Stimulated activated CD4-positive, alpha-beta T cell treated with anti-CD3 and anti-CD28 coated beads, TNF-alpha, amount 100 ng/mL, for 48 hours (primary cell): Measurements from ENCODE around the gene NAPG.
"Not testable (repeated sequence)": the region's sequence is repeated elsewhere in the genome, so short reads cannot be mapped to it uniquely, and the experiment has no call there.

Experiments
- DNase-seq, 3 donors: peaks; one replicate each; pipeline ENCODE4 v3.0.0-alpha.2; 2020; ENCODE audit warnings: low read depth in 3 of 3

The NAPG gene

DNA sequence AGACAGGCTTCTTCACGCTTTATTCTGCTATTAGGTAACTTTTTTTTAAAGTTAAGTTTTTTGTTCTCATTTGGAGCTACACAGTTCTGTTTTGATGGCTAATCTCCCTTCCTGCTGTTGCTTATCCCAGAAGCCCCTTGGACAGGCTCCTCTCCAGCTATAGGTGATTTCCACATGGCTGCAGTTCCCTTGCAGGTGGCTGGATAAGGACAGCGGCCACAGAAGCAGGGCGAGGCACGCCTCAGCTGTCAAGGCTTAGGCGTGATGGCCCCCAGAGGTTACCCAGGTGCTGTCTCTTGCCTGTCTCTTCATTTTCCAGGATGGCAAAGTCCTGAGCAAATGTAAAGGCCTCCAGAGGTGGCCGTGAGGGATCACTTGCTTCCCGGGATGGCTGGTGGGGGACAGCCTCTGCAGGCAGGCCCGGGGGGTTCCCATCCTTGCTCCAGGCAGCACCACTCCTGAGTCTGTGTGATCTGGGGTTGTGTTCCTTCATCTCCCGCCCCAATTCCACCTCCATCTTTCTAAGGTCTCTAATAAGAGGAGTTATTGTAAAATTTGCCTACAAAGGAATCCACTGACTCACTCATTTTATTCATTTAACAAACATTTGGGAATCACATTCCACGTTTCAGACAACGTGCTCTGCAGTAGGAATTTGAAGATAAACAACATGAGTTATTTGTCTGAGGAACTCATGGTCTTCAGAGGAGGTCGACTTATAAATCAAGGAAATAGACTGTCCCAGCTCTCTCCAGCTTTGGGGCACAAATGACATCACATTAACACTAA is 53.4 kb downstream of the NAPG start:
- no peak for DNase-seq

DNA sequence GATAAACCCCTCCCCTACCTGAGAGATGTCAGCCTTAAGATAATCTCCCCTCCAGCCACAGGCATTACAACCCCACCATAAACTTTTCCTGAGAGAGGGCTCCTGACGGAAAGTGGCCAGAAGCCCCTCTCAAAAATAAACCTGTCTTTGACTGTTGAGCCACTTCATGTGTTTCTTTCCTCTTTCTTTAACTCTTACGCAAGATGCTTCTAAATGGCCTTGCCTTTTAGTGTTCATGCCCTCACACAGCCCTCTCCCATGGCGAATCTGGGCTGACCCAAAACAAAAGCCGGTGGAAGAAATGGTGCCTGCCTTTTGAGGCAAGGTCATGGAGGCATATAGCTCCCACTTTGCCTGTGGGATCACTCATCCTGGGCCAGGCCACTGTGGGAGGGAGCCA is 54.4 kb downstream of the NAPG start:
- DNase-seq, result no peak

DNA sequence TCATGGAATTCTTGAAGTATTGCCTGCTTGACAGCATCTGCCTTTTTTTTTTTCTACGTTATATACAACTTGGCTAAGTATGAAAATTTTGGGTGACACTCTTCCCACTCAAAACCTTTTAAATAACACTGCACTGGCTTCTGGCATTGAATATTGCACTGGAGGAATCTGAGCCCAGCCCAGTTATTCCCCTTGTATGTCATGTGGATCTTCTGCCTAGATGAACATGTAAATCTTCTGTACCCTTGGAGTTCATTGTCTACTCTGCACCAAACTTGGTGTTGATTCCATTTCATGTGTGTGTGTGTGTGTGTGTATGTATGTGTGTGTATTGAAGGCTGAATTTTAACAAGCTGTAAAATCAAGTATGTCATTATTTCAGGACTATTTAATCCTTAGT is 59.4 kb downstream of the NAPG start:
- no peak for DNase-seq

DNA sequence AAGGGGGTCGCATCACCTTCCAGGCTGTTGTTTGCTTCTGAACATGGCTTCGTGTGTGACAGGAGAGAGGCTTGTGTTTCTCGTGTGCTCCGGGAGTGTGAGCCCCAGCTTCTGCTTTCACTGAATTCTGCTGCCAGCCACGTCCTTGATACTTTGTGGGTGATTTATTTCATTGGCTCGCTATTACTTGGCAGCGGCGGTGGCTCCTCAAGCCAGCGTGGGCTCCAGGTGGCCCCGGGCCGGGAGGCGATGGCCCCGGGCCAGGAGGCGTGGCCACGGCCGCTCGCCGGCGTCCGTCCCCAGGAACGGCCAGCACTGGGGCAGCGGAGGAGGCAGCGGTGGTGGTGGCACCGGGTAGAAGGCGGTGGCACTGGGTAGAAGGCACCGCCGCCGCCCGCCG is 63.1 kb downstream of the NAPG start:
- DNase-seq, result no peak

DNA sequence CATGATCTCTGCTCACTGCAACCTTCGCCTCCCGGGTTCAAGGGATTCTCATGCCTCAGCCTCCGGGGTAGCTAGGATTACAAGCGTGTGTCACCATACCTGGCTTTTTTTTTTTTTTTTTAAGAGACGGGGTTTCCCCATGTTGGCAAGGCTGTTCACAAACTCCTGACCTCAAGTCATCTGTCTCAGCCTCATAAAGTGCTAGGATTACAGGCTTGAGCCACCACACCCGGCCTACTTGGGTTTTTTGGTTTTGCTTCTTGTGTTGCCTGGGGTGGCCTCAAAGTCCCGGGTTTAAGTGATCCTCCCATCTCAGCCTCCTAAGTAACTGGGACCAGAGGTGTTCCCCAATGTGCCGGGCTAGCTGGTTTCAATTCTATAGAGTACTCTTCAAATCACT is 64.6 kb downstream of the NAPG start:
- DNase-seq, result no peak

DNA sequence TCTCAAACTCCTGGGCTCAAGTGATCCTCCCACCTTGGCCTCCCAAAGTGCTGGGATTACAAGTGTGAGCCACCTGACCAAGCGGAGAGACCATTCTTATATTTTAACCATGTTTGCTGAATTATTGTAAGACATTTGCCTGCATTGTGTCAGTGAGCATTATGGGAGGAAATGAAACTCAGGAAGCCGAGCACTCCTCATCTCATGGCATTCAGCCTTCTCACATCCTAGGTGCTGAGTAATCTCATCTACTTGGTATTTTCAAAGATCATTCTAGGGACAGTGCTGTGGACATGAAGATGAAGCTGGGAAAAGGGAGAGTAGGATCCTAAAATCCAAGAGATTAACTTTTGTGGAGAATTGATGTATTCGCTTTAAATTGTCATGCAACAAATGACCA is 66.1 kb downstream of the NAPG start:
- no peak for DNase-seq

DNA sequence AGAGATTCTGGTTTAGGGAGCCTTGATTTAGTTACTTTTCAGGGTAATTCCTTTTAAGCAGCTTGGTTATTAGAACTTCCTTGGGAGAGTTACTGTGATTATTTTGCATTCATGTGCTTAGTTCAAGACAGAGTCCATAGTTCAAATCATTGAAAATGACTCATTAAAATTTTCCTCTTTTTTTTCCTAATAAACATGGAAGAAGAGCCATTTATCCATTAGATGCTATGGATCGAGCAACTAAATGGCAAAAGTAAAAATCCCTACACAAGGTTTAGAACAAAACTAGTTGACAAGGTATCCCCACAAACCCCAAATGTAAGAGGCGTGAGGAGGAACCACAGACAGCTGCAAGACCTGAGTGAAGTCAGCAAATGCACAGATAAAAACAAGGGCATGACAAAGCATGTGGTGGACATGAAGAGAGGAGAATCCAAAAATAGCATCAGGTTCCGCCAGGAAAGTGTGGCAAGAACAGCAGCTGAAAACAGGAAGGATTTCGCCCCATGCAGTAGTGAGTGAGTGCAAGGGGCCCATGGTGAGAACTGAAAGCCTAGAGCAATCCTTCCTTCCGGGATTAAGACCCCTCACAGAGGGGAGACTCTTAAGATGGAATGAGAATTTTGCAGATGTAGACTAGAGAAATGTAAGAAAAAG is 67.7 kb downstream of the NAPG start:
- DNase-seq, result not testable (repeated sequence)

DNA sequence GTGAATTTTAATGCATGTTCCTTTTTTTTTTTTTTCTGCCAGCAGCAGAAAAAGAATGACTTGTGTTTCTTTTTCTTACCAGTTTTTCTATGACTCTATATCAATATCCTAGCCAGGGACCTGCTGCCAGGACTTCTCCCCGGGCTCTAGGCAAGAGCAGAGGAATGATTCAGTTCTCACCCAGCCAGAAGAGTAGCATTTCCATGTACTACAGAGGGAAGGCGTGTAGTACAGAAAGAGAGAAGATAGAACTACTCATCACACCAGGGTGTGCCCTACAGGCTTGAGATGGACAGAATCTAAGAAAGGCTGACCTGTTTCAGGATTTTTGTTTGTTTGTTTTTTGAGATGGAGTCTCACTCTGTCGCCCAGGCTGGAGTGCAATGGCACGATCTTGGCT is 70.1 kb downstream of the NAPG start:
- not testable (repeated sequence) for DNase-seq

DNA sequence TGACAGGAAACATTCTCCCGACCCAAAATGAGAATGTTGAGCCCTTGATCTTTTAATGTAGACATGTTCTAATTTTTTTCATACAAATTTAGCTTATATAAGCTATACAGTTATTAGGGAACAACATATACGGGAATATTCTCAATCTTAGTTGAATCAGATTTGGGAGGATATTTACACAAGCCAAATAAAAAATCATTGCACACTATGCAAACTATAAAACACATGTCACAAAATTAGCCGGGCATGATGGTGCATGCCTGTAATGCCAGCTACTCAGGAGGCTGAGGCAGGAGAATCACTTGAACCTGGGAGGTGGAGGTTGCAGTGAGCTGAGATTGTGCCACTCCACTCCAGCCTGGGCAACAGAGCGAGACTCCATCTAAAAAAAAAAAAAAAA is 71.9 kb downstream of the NAPG start:
- DNase-seq, result not testable (repeated sequence)

DNA sequence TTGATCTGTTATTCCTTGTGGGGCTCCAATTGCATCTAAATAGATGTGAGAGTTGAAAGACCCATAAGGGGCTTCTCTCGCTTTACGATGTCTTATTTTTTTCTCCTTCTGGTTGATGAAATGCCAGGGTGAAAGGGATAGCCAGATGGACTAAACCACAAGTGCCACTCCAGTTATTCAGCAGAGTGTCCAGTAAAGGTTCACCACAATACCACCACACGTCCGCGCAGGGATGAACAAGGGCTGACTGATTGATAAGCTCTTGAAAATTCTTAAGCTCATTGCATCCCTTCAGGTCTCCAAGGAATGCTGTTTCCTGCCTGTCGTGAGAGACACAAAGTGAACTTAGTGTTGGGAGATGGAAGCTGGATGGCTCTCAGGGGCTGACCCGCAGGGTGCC is 74.9 kb downstream of the NAPG start:
- not testable (repeated sequence) for DNase-seq
